ENCODE data around the gene PPP1R13B.

- TF ChIP-seq CTCF (IDR thresholded peaks at IDR 0.05) (no peak), POLR2AphosphoS5 (IDR thresholded peaks at IDR 0.05) (no peak), EP300 (IDR thresholded peaks at IDR 0.05) (no peak)
Observed at GRCh38 chr14:103726474-103726873, 120.9 kb downstream of the PPP1R13B start.
